ENCODE data around the gene PLPP1. TPM values are rescaled to one million over a fixed set of nuclear protein-coding genes. Genes with fewer than 3 reads are reported as not detected.

The PLPP1 gene
- total RNA-seq, 1 donor from 2014 or later: 38.9 TPM

GRCh38 chr5:55470282-55470681 lies 64.5 kb downstream of the PLPP1 start:
- peaks cover 13% of the 10 kb centered on the region for H3K36me3 Mint-ChIP-seq (ENCODE audit: unreplicated experiment)
- TF ChIP-seq CTCF (IDR thresholded peaks at IDR 0.05): no peak
- no peaks in the 10 kb centered on the region for H3K27me3 Mint-ChIP-seq (ENCODE audit: unreplicated experiment)
- no peak overlapping the region for H3K27ac Mint-ChIP-seq (ENCODE audit: unreplicated experiment)
- no peaks in the 10 kb centered on the region for H3K9me3 Mint-ChIP-seq (ENCODE audit: unreplicated experiment)
- no peak for DNase-seq (ENCODE audit: extremely low spot score, unreplicated experiment)
- H3K4me3 Mint-ChIP-seq (ENCODE audit: unreplicated experiment): no peak overlapping the region
- H3K4me1 Mint-ChIP-seq (ENCODE audit: unreplicated experiment): peaks cover 15% of the 10 kb centered on the region

GRCh38 chr5:55469839-55470238 lies 64.9 kb downstream of the PLPP1 start:
- DNase-seq (ENCODE audit: extremely low spot score, unreplicated experiment): no peak
- Mint-ChIP-seq H3K4me3 (ENCODE audit: unreplicated experiment) (no peak overlapping the region), H3K27me3 (ENCODE audit: unreplicated experiment) (no peaks in the 10 kb centered on the region), H3K4me1 (ENCODE audit: unreplicated experiment) (peaks cover 15% of the 10 kb centered on the region), H3K36me3 (ENCODE audit: unreplicated experiment) (peaks cover 15% of the 10 kb centered on the region), H3K27ac (ENCODE audit: unreplicated experiment) (no peak overlapping the region), H3K9me3 (ENCODE audit: unreplicated experiment) (no peaks in the 10 kb centered on the region)
- TF ChIP-seq CTCF (IDR thresholded peaks at IDR 0.05): no peak

GRCh38 chr5:55467862-55468551 lies 66.8 kb downstream of the PLPP1 start:
- Mint-ChIP-seq H3K27me3 (ENCODE audit: unreplicated experiment) (no peaks in the 10 kb centered on the region), H3K4me1 (ENCODE audit: unreplicated experiment) (peaks cover 19% of the 10 kb centered on the region), H3K36me3 (ENCODE audit: unreplicated experiment) (peaks cover 22% of the 10 kb centered on the region), H3K27ac (ENCODE audit: unreplicated experiment) (no peak overlapping the region), H3K9me3 (ENCODE audit: unreplicated experiment) (no peaks in the 10 kb centered on the region), H3K4me3 (ENCODE audit: unreplicated experiment) (no peak overlapping the region)
- no peak for TF ChIP-seq CTCF (IDR thresholded peaks at IDR 0.05)
- DNase-seq (ENCODE audit: extremely low spot score, unreplicated experiment): no peak

GRCh38 chr5:55463613-55464012 lies 71.2 kb downstream of the PLPP1 start:
- Mint-ChIP-seq H3K36me3 (ENCODE audit: unreplicated experiment) (peaks cover 27% of the 10 kb centered on the region), H3K27me3 (ENCODE audit: unreplicated experiment) (no peaks in the 10 kb centered on the region), H3K9me3 (ENCODE audit: unreplicated experiment) (no peaks in the 10 kb centered on the region), H3K4me3 (ENCODE audit: unreplicated experiment) (no peak overlapping the region), H3K27ac (ENCODE audit: unreplicated experiment) (no peak overlapping the region), H3K4me1 (ENCODE audit: unreplicated experiment) (peaks cover 13% of the 10 kb centered on the region)
- no peak for DNase-seq (ENCODE audit: extremely low spot score, unreplicated experiment)
- TF ChIP-seq CTCF (IDR thresholded peaks at IDR 0.05): no peak

- H3K27me3 Mint-ChIP-seq (ENCODE audit: unreplicated experiment): no peaks in the 10 kb centered on the region
- H3K27ac Mint-ChIP-seq (ENCODE audit: unreplicated experiment): no peak overlapping the region
- peaks cover 12% of the 10 kb centered on the region for H3K4me1 Mint-ChIP-seq (ENCODE audit: unreplicated experiment)
- H3K9me3 Mint-ChIP-seq (ENCODE audit: unreplicated experiment): no peaks in the 10 kb centered on the region
- no peak overlapping the region for H3K4me3 Mint-ChIP-seq (ENCODE audit: unreplicated experiment)
- DNase-seq (ENCODE audit: extremely low spot score, unreplicated experiment): no peak
- no peak for TF ChIP-seq CTCF (IDR thresholded peaks at IDR 0.05)
- H3K36me3 Mint-ChIP-seq (ENCODE audit: unreplicated experiment): peaks cover 13% of the 10 kb centered on the region
Observed at GRCh38 chr5:55459572-55459971, 75.2 kb downstream of the PLPP1 start.

Data from osteocyte (in vitro differentiated cells).